Endothelial cell of umbilical vein (primary cell): ENCODE data around the gene MYO18A. TPM values are rescaled to one million over a fixed set of nuclear protein-coding genes. Genes with fewer than 3 reads are reported as not detected.
A peak's percentile ranks its signal among the peaks of the same experiment; 100 is the strongest.

Source experiments
- BruUV-seq: library from RNA; stranded (reverse); fragments of 400-500 nt; replicated peaks from 2 replicates; lab custom pipeline; 2021; lab: Mats Ljungman, UMichigan
- CTCF ChIA-PET: fragments of 300-600, 350-600 bp; sonication (Branson Sonifier 250); formaldehyde crosslinking; loops from one replicate; lab custom pipeline; 2021; ENCODE audit warnings: antibody characterized with exemption, inconsistent platforms; lab: Charles Lee
- POLR2A ChIA-PET: fragments of 300-600, 350-600 bp; sonication (Branson Sonifier 250); formaldehyde crosslinking; loops from one replicate; lab custom pipeline; 2021; ENCODE audit warnings: antibody characterized with exemption, inconsistent platforms; lab: Charles Lee
- DNase-seq: peaks from one replicate; pipeline ENCODE4 v3.0.0-alpha.2; 2011; ENCODE audit warnings: low read depth, low spot score
- FAIRE-seq: peaks from 2 replicates; lab custom pipeline; 2011; peaks lifted over from hg19 to GRCh38; lab: Jason Lieb, UNC
- H2AFZ ChIP-seq: 2 replicates; pipeline ENCODE4 v1.6.0; 2012; ENCODE audit warnings: low read depth, low read length, control low read depth, inconsistent platforms
- H3K27ac ChIP-seq: 2 replicates; pipeline ENCODE4 v1.5.1; 2011; ENCODE audit warnings: low read depth, mild to moderate bottlenecking, control low read depth, low read length, moderate library complexity; ENCODE audit not compliant: insufficient read depth
- H3K27me3 ChIP-seq, 2 experiments: 2 replicates each; pipeline versions ENCODE4 v1.6.0 to v1.6.1; 2011; ENCODE audit warnings: low read length in 2 of 2, mixed read lengths in 1 of 2; ENCODE audit not compliant: control insufficient read depth in 2 of 2, insufficient read depth in 2 of 2
- H3K36me3 ChIP-seq, 2 experiments: 2 replicates in 1 of 2; 3 replicates in 1 of 2; pipeline ENCODE4 v1.5.1; 2011; ENCODE audit warnings: low read length in 2 of 2, mild to moderate bottlenecking in 1 of 2, moderate library complexity in 1 of 2; ENCODE audit not compliant: control insufficient read depth in 2 of 2, insufficient read depth in 2 of 2; ENCODE audit errors: extremely low read depth in 1 of 2
- H3K4me1 ChIP-seq: 3 replicates; pipeline ENCODE4 v1.5.1; 2011; ENCODE audit warnings: mild to moderate bottlenecking, low read length; ENCODE audit not compliant: control insufficient read depth, insufficient read depth; ENCODE audit errors: extremely low read depth
- H3K4me2 ChIP-seq: 2 replicates; pipeline ENCODE4 v1.6.1; 2011; ENCODE audit warnings: low read length, control low read depth, mixed read lengths; ENCODE audit not compliant: insufficient read depth
- H3K4me3 ChIP-seq, 3 experiments: fragments of 200-600 bp in 1 of 3; sonication (generic), shearing (Covaris generic) in 1 of 3; replicated peaks in 1 of 3; 2 replicates each; pipeline ENCODE4 v1.5.1; 2011 to 2016; ENCODE audit warnings: control low read depth in 3 of 3, low read length in 3 of 3, mild to moderate bottlenecking in 2 of 3, inconsistent platforms in 1 of 3, low read depth in 1 of 3, moderate library complexity in 1 of 3; ENCODE audit not compliant: insufficient read depth in 1 of 3
- H3K79me2 ChIP-seq: 2 replicates; pipeline ENCODE4 v1.6.0; 2012; ENCODE audit warnings: low read length, inconsistent platforms; ENCODE audit not compliant: control insufficient read depth, insufficient read depth
- H3K9ac ChIP-seq: replicated peaks from 2 replicates; pipeline ENCODE3; 2011; ENCODE audit warnings: low read length, control low read depth; ENCODE audit not compliant: insufficient read depth; ENCODE audit errors: extremely low read depth
- H3K9me1 ChIP-seq: replicated peaks from 3 replicates; pipeline ENCODE4 v1.6.0; 2011; ENCODE audit warnings: mild to moderate bottlenecking, low read length; ENCODE audit not compliant: control insufficient read depth, insufficient read depth; ENCODE audit errors: extremely low read depth
- H3K9me3 ChIP-seq: replicated peaks from 2 replicates; pipeline ENCODE4 v1.5.1; 2012; ENCODE audit warnings: low read length, inconsistent platforms; ENCODE audit not compliant: control insufficient read depth, insufficient read depth
- H4K20me1 ChIP-seq: replicated peaks from 2 replicates; pipeline ENCODE3; 2011; ENCODE audit warnings: mild to moderate bottlenecking, low read length; ENCODE audit not compliant: control insufficient read depth, insufficient read depth; ENCODE audit errors: extremely low read depth
- CTCF ChIP-seq, 2 donors: IDR thresholded peaks; 1 replicate in 1 of 2; 2 replicates in 1 of 2; pipeline ENCODE4 v1.5.1; 2011; ENCODE audit warnings: low read length in 2 of 2, mild to moderate bottlenecking in 2 of 2, moderate library complexity in 2 of 2, control low read depth in 1 of 2, inconsistent platforms in 1 of 2, low read depth in 1 of 2; ENCODE audit not compliant: insufficient read depth in 1 of 2; ENCODE audit errors: extremely low read depth in 1 of 2
- EZH2 ChIP-seq: IDR thresholded peaks from 2 replicates; pipeline ENCODE4 v1.6.1; 2012; ENCODE audit warnings: borderline replicate concordance, low read depth, mild to moderate bottlenecking, moderate library complexity, low read length, inconsistent platforms; ENCODE audit not compliant: severe bottlenecking
- FOS ChIP-seq: IDR thresholded peaks from 2 replicates; pipeline ENCODE4 v1.6.1; 2011; ENCODE audit warnings: mild to moderate bottlenecking, low read length, moderate library complexity, borderline replicate concordance; ENCODE audit not compliant: insufficient read depth
- GATA2 ChIP-seq: IDR thresholded peaks from 2 replicates; pipeline ENCODE4 v1.7.0; 2011; ENCODE audit warnings: low read depth, mild to moderate bottlenecking, moderate library complexity, mixed read lengths, low read length; ENCODE audit not compliant: insufficient read length, insufficient read depth
- JUN ChIP-seq: IDR thresholded peaks from 2 replicates; pipeline ENCODE4 v1.6.1; 2011; ENCODE audit warnings: borderline replicate concordance, low read depth; ENCODE audit not compliant: insufficient read length, insufficient read depth
- MYC ChIP-seq: IDR thresholded peaks from one replicate; pipeline ENCODE4 v1.6.1; 2011; ENCODE audit warnings: mild to moderate bottlenecking, low read depth, low read length
- POLR2A ChIP-seq: IDR thresholded peaks from 2 replicates; pipeline ENCODE4 v1.6.1; 2012; ENCODE audit warnings: low read depth, mild to moderate bottlenecking, control low read depth, low read length
- POLR2AphosphoS5 ChIP-seq: IDR thresholded peaks from 2 replicates; pipeline ENCODE4 v1.6.1; 2012; ENCODE audit warnings: low read depth, mild to moderate bottlenecking, control low read depth, low read length, moderate library complexity; ENCODE audit not compliant: insufficient read depth
- dilution Hi-C: fragments of 300-500 bp; cut with MboI; formaldehyde crosslinking; loops from one replicate; pipeline ENCODE4 v1.15.0; 2019; ENCODE audit warnings: low sequenced_read_pairs; ENCODE audit not compliant: extremely low pct_ligation_motif_present
- intact Hi-C: fragments of 100-400 bp; cut with micrococcal nuclease; formaldehyde crosslinking; loops from one replicate; pipeline ENCODE4 v1.10.0; 2022
- polyA plus RNA-seq, 4 experiments: library from polyadenylated mRNA; depleted of rRNA in 3 of 4; stranded (reverse) in 3 of 4; unstranded in 1 of 4; fragments of >200 nt; gene quantifications; 2 replicates each; pipeline versions ENCODE4 v1.2.1 to v1.2.3, GENCODE V29; 2011 to 2012; ENCODE audit warnings: missing spikeins in 1 of 4
- total RNA-seq: library from RNA; stranded (reverse); gene quantifications from 2 replicates; pipeline ENCODE4 v1.2.3, GENCODE V29; 2021
- TF ChIP-seq, protein P1 (sequence below): IDR thresholded peaks from 2 replicates; pipeline ENCODE4 v1.6.1; 2011; ENCODE audit not compliant: insufficient read depth, insufficient read length

MYO18A gene
- total and polyA plus RNA-seq, 2 donors (not counting 3 experiments of a cell fraction or from before 2014, with no cell fraction given) = 3.9 to 28.3 TPM

DNA sequence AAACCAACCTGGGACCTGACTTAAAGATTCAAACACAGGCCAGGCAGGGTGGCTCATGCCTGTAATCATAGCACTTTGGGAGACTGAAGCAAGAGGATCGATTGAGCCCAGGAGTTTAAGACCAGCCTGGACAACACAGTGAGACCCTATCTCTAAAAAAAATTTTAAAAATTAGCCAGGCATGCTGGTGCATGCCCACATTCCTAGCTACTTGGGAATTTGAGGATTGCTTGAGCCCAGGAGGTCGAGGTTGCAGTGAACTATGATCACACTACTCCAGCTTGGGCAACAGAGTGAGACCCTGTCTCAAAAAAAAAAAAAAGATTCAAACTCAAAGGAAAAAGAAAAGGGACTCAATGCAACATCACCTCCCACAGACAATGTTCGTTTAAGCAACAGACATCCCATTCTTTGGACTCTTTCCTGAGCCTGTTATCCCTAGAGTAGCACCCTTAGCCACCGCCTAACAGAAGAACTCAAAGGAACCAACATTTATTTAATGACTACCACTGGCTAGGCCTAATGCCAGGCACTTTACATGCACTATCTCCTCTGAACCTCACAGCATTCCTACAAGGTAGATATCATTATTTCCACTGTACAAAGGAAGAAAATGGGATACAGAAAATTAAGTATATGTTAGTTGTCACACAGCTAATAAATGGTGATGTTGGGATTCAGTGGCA, 12.7 kb downstream of the MYO18A start:
- H4K20me1 ChIP-seq = no peaks in the 10 kb centered on the region
- no peak for TF ChIP-seq GATA2
- H3K4me2 ChIP-seq = no peak overlapping the region
- no peak for FAIRE-seq
- H3K36me3 ChIP-seq = peaks cover 0 to 7% of the 10 kb centered on the region in 2 experiments
- H3K79me2 ChIP-seq = no peaks in the 10 kb centered on the region
- no peaks in the 10 kb centered on the region for H3K27me3 ChIP-seq
- no TSS peak for BruUV-seq
- no peak overlapping the region for H3K4me3 ChIP-seq
- DNase-seq = no peak
- CTCF ChIA-PET = interaction anchor here (2.9 to 7.7 kb wide), 2 partner anchors 9 to 12 kb away, joined by 9 to 39 read pairs; partner anchors contain the start of gene MYO18A
- dilution Hi-C loops = no loop called here
- no peak overlapping the region for H3K9ac ChIP-seq
- intact Hi-C loops = no loop called here
- no peak overlapping the region for H2AFZ ChIP-seq
- no peaks in the 10 kb centered on the region for H3K4me1 ChIP-seq
- POLR2A ChIA-PET = no interaction called here
- H3K9me3 ChIP-seq = no peaks in the 10 kb centered on the region
- no peaks in the 10 kb centered on the region for H3K9me1 ChIP-seq
- no peak overlapping the region for H3K27ac ChIP-seq

DNA sequence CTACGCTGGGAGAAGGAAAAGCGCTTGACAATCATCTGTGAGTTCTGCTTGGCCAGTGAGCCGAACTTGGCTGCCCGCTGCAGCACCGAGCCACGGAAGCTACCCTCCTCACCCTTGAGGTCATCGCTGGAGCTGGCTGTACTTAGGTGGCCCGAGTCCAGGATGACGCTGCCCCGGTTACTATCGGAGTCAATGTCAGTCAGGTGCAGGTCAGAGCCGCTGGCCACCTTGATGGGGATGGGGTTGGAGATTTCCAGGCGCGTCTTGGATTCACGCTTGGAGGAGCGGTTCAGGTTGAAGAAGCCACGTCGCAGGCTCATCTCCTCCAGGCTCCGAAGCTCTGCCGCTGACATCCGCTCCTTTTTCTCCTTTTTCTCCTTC, 13.7 kb downstream of the MYO18A start:
- Histone ChIP-seq H3K27me3 (no peaks in the 10 kb centered on the region), H3K4me1 (no peaks in the 10 kb centered on the region), H3K36me3 (peaks cover 0 to 7% of the 10 kb centered on the region in 2 experiments), H3K9ac (no peak overlapping the region), H4K20me1 (no peaks in the 10 kb centered on the region), H3K9me3 (no peaks in the 10 kb centered on the region), H3K27ac (no peak overlapping the region), H3K9me1 (no peaks in the 10 kb centered on the region), H3K79me2 (no peaks in the 10 kb centered on the region), H2AFZ (no peak overlapping the region), H3K4me3 (no peak overlapping the region), H3K4me2 (no peak overlapping the region)
- FAIRE-seq = no peak
- BruUV-seq = TSS peak; percentile 50
- ChIA-PET POLR2A (no interaction called here), CTCF (interaction anchor here (2.9 to 7.7 kb wide), 2 partner anchors 10 to 13 kb away, joined by 9 to 39 read pairs; partner anchors contain the start of gene MYO18A)
- intact Hi-C loops (no loop called here), dilution Hi-C loops (no loop called here)
- TF ChIP-seq JUN = no peak
- no peak for TF ChIP-seq POLR2A
- no peak for TF ChIP-seq FOS
- TF ChIP-seq EZH2 = no peak
- TF ChIP-seq MYC = no peak
- no peak for TF ChIP-seq GATA2
- TF ChIP-seq, protein P1, sequence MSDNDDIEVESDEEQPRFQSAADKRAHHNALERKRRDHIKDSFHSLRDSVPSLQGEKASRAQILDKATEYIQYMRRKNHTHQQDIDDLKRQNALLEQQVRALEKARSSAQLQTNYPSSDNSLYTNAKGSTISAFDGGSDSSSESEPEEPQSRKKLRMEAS = no peak
- TF ChIP-seq CTCF (IDR thresholded peaks at IDR 0.05; ENCODE audit: extremely low read depth in 1 of 2, insufficient read depth in 1 of 2, low read depth in 1 of 2, low read length in 2 of 2) = no peak
- TF ChIP-seq POLR2AphosphoS5 = no peak
- no peak for DNase-seq
